ENCODE results near the gene HSPA12A.

HSPA12A gene

DNA sequence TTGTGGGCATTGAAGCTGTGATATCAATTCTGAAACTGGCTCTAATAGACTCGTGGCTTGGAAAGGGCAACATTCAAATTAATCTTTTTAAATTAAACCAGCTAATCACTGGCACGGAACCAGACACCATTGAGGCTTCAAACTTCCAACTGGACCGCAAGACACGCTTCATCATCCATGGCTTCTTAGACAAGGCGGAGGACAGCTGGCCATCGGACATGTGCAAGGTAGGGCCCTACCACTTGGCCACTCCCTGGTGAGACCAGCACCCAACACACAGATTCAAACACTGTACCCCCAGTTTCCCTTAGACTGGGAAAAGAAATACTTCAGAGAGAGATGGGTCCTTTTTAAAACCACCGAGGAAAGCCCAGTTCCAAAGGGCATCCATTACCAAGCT, 116.5 kb downstream of the HSPA12A start:
- DNase-seq, result no peak

DNA sequence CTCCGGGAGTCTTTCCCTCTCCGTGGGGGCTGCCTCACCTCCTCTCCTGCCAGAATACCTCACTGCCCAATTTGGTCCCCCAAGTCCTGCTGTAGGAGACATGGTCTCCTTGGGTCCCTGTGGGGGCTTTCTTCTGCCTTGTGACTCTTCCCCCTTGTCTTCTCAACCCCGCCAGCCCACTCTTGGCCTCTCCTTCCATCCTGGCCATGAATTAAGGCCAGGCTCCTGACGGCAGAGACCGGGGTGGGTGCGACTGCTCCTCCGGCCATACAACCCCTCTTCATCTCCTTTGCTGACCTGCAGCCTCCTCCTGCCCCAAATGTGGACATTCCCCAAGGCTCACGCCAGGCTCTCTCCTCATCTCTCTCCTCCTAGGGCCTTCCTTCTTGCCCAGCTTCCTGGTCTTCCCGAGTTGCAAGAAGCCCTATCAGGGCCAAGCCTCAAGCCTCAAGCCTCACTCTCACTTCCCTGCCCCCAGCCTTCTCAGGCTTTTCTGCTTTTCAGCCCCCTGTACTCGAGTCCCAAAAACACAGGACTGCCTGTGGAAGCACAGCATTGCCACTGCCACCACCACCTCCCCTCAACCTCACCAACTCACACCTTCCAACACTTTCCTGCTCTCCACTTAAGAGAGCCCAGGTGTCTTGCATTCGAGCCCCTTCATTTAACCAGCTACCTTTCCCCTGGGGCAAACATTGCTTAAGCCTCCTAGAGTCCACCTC, 120.3 kb downstream of the HSPA12A start:
- DNase-seq, result no peak

DNA sequence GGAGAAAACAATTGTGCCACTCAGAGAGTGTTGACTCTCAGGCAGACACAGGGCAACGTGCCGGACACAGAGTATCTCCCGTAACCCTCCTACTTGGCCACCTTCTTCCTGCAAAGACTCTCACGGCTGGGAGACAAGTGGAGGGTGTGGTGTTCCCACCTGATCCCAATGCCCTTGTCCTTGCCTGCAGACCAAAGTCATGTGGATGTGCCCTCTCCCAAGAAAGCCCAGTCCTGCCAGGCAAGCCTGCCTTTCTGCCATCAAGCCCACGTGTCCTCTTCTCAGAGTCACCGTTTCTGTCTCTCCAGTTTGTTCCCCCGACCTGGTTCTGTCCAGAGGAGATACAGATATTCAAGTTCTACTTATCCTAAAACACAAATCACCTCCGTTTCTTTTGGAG, 120.9 kb downstream of the HSPA12A start:
- DNase-seq, result no peak
